NCI-H2171 (cell line): ENCODE measurements around the gene ZNF566.

Experiments
- DNase-seq: peaks from one replicate; lab custom pipeline; 2025; lab: John Stamatoyannopoulos, UW

Gene ZNF566

GRCh38 chr19:36441339-36441738, 48.0 kb downstream of the ZNF566 start:
- DNase-seq = no peak

- DNase-seq = no peak
These were observed 52.8 kb downstream of the ZNF566 start for GRCh38 chr19:36436531-36436930.

DNA sequence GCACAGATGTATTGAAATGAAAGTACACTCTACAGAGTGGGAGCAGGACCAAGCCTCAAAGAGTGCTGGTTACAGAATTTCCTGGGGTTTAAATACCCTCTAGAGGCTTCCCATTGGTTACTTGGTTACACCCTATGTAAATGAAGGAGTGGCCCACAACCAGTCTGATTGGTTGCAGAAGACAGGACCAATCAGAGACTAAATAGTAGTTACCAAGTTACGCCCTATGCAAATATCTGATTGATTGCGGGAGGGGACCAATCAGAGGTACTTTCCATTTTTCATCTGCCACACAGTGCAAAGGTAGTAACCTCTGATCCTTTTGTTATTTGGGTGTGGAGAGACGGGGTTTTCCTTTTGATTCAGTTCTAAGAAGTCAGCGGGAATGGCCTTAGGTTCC, 65.4 kb downstream of the ZNF566 start:
- DNase-seq = no peak

- no peak for DNase-seq
These were observed 67.4 kb downstream of the ZNF566 start for GRCh38 chr19:36421749-36422481.

- no peak for DNase-seq
These were observed 68.2 kb downstream of the ZNF566 start for GRCh38 chr19:36420961-36421748.

DNA sequence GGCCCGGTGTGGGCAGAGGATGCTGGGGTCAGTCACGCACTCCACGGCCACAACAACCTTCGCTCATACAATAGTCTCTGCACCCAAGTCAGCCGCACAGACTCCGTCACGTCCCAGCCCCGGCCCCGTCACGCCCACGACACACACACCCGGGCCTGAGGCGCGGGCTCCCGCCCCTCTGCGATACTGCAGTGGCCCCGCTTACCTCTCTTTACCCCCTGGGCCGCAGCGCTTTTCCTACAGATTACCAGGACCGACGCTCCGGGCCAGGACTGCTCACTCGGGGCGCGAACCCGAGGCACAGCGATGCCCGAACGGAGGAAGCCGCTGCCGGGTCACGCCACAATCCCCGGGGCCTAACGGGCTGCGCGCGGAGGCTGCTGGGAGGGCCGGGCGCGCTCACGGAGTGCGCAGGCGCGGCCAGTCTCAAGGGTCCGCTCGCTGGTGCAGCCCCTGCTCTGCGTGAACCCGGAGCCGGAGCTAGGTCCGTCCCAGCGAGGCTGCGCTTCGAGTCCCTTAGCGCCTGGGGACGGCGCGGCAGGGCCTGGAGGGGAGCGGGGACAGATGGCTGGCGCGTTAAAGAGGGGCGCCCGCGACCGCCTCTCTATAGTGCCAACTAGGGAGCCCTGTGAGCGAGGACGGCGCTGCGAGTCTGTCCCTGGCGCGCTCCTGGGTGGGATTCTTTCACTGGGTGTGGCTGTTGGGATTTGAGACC, 70.9 kb downstream of the ZNF566 start, which contains the start of gene ZFP82:
ZFP82 (minus strand) TSS at position 358 of the 715 bp plus-strand sequence. CDS start 8,855 bp downstream, outside the sequence.
- peak; percentile 85 for DNase-seq

GRCh38 chr19:36417752-36418286, 71.5 kb downstream of the ZNF566 start:
- DNase-seq = no peak

GRCh38 chr19:36409841-36410240, 79.5 kb downstream of the ZNF566 start:
- no peak for DNase-seq

DNA sequence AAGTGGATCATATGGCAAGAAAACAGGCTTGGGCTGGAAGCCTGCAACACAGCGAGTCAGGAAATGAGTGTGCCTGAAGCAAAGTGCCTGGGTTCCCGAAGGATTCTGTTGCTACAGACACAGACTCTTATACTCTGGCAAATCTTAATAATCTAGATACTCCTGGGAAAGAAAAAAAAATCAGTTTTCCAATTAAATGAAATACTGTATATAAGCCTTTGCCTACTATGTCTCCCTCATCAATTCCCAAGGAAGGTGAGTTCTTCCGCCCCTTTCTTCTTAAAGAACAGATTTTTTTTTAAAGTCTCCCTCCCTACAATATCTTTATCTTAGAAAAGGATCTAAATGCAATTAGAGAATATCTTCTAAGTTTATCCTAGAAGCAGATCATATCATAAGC, 81.3 kb downstream of the ZNF566 start:
- no peak for DNase-seq

- DNase-seq = no peak
These were observed 84.9 kb downstream of the ZNF566 start for GRCh38 chr19:36404498-36404897.

- no peak for DNase-seq
These were observed 87.9 kb downstream of the ZNF566 start for GRCh38 chr19:36401475-36401874.

DNA sequence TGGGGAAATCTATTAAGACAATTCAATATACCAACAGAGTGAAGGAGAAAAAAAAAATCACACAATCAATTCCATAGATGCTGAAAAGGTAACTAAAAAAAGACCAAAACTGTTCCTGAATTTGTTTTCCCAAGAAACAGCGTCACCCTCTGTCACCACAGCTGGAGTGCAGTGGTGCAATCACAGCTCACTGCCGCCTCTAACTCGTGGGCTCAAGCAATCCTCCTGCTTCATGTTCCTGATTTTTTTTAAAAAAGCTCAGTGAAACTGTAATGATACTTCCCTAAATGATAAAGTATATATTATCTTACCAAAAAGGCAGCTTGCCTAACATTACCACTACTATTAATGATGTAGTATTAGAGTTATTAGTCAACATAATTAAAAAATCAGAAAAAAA, 90.8 kb downstream of the ZNF566 start:
- no peak for DNase-seq
